SK-N-SH (cell line): Measurements from ENCODE around the gene ARHGEF37. TPM values are rescaled to one million over a fixed set of nuclear protein-coding genes. Genes with fewer than 3 reads are reported as not detected.

ENCODE experiments used
- CTCF ChIA-PET: fragments of 300-600, 350-600 bp; formaldehyde crosslinking; extraction: SDS; loops from one replicate; lab custom pipeline; 2021; lab: Yijun Ruan, JAX
- POLR2A ChIA-PET: fragments of 350-600 bp; sonication (Branson Sonifier 250); formaldehyde crosslinking; extraction: SDS; loops from one replicate; lab custom pipeline; 2020; ENCODE audit warnings: antibody characterized with exemption, inconsistent platforms; lab: Yijun Ruan, JAX
- DNase-seq: peaks from one replicate; pipeline ENCODE4 v3.0.0; 2012
- H2AFZ ChIP-seq: fragments of 200-600 bp; sonication (generic); 2 replicates; pipeline ENCODE4 v1.8.1; 2016; ENCODE audit warnings: antibody characterized with exemption, mild to moderate bottlenecking, low read depth
- H3F3A ChIP-seq: fragments of 200-600 bp; sonication (generic); replicated peaks from 2 replicates; pipeline ENCODE3; 2016; ENCODE audit warnings: antibody characterized with exemption, mild to moderate bottlenecking; ENCODE audit not compliant: insufficient read depth
- H3K27ac ChIP-seq, 2 experiments: fragments of 200-500 bp in 1 of 2; fragments of 200-600 bp in 1 of 2; sonication (Bioruptor generic) in 1 of 2; sonication (generic), shearing (Covaris generic) in 1 of 2; 2 replicates each; pipeline versions ENCODE4 v1.5.1 to v1.6.1; 2014 to 2016; ENCODE audit warnings: low read depth in 2 of 2, inconsistent platforms in 1 of 2, low read length in 1 of 2, mild to moderate bottlenecking in 1 of 2, mixed read lengths in 1 of 2
- H3K27me3 ChIP-seq: fragments of 200-600 bp; sonication (generic), shearing (Covaris generic); 2 replicates; pipeline ENCODE4 v1.6.1; 2016; ENCODE audit warnings: mixed run types; ENCODE audit not compliant: insufficient read depth
- H3K36me3 ChIP-seq, 2 experiments: fragments of 200-500 bp in 1 of 2; fragments of 200-600 bp in 1 of 2; sonication (Bioruptor generic) in 1 of 2; sonication (generic) in 1 of 2; replicated peaks in 1 of 2; 2 replicates each; pipeline versions ENCODE3 to v1.5.1; 2014 to 2016; ENCODE audit warnings: low read length in 1 of 2, mild to moderate bottlenecking in 1 of 2; ENCODE audit not compliant: insufficient read depth in 2 of 2, control insufficient read depth in 1 of 2
- H3K4me1 ChIP-seq, 2 experiments: fragments of 200-500 bp in 1 of 2; fragments of 200-600 bp in 1 of 2; sonication (Bioruptor generic) in 1 of 2; sonication (generic), shearing (Covaris generic) in 1 of 2; 2 replicates each; pipeline versions ENCODE4 v1.5.1 to v1.6.1; 2014 to 2016; ENCODE audit warnings: low read depth in 1 of 2, low read length in 1 of 2, mixed run types in 1 of 2; ENCODE audit not compliant: insufficient read depth in 2 of 2, control insufficient read depth in 1 of 2
- H3K4me2 ChIP-seq: fragments of 200-600 bp; sonication (generic), shearing (Covaris generic); 2 replicates; pipeline ENCODE4 v1.6.1; 2017; ENCODE audit warnings: mixed run types
- H3K4me3 ChIP-seq, 2 experiments: fragments of 200-500 bp in 1 of 2; fragments of 200-600 bp in 1 of 2; sonication (Bioruptor generic) in 1 of 2; sonication (generic), shearing (Covaris generic) in 1 of 2; 2 replicates each; pipeline versions ENCODE4 v1.5.1 to v1.8.1; 2014 to 2016; ENCODE audit warnings: low read depth in 2 of 2, inconsistent platforms in 1 of 2, low read length in 1 of 2, mild to moderate bottlenecking in 1 of 2, mixed read lengths in 1 of 2, moderate library complexity in 1 of 2
- H3K79me2 ChIP-seq: fragments of 200-600 bp; sonication (generic); 2 replicates; pipeline ENCODE4 v1.8.1; 2017; ENCODE audit warnings: mild to moderate bottlenecking; ENCODE audit not compliant: insufficient read depth
- H3K9ac ChIP-seq: fragments of 200-600 bp; sonication (generic); 2 replicates; pipeline ENCODE4 v1.6.1; 2017; ENCODE audit warnings: mixed run types
- H3K9me2 ChIP-seq: fragments of 200-600 bp; sonication (generic); 2 replicates; pipeline ENCODE4 v1.6.1; 2017; ENCODE audit warnings: mixed run types
- H3K9me3 ChIP-seq: fragments of 200-600 bp; sonication (generic); 2 replicates; pipeline ENCODE4 v1.6.1; 2017; ENCODE audit warnings: mixed run types, mild to moderate bottlenecking, moderate library complexity
- H4K20me1 ChIP-seq: fragments of 200-600 bp; sonication (generic); 2 replicates; pipeline ENCODE4 v1.6.1; 2017; ENCODE audit warnings: mild to moderate bottlenecking, mixed run types; ENCODE audit not compliant: insufficient read depth
- CHD2 ChIP-seq: fragments of 150-350 bp; IDR thresholded peaks from 2 replicates; pipeline ENCODE4 v1.6.1; 2018; ENCODE audit warnings: low read length; ENCODE audit not compliant: partially characterized antibody
- ELF1 ChIP-seq: IDR thresholded peaks from 2 replicates; pipeline ENCODE4 v1.4.0; 2012
- EZH2phosphoT487 ChIP-seq: fragments of 200-600 bp; sonication (generic); IDR thresholded peaks from 2 replicates; pipeline ENCODE4 v1.6.1; 2017; ENCODE audit warnings: low read depth, mixed run types, mild to moderate bottlenecking, antibody characterized with exemption, moderate library complexity, borderline replicate concordance
- FOSL2 ChIP-seq: IDR thresholded peaks from 2 replicates; pipeline ENCODE4 v1.4.0; 2012; ENCODE audit warnings: low read depth, mild to moderate bottlenecking, moderate library complexity, borderline replicate concordance
- FOXJ3 ChIP-seq: sonication (generic); formaldehyde crosslinking; IDR thresholded peaks from 2 replicates; pipeline ENCODE4 v1.5.1; 2020; ENCODE audit warnings: mild to moderate bottlenecking, missing genetic modification reagents
- FOXM1 ChIP-seq: IDR thresholded peaks from 2 replicates; pipeline ENCODE4 v1.4.0; 2012; ENCODE audit warnings: low read depth, mild to moderate bottlenecking
- JUND ChIP-seq: IDR thresholded peaks from 2 replicates; pipeline ENCODE4 v1.4.0; 2012
- MXI1 ChIP-seq: IDR thresholded peaks from 2 replicates; pipeline ENCODE4 v1.6.1; 2012; ENCODE audit warnings: mild to moderate bottlenecking, low read depth, low read length, improper control_type of control experiment
- RCOR1 ChIP-seq: fragments of 150-350 bp; IDR thresholded peaks from 2 replicates; pipeline ENCODE4 v1.6.1; 2017; ENCODE audit warnings: antibody characterized with exemption, low read length
- SIN3A ChIP-seq: IDR thresholded peaks from 2 replicates; pipeline ENCODE4 v1.6.1; 2012; ENCODE audit warnings: low read depth, mild to moderate bottlenecking, low read length, moderate library complexity, borderline replicate concordance
- USF2 ChIP-seq: fragments of 150-350 bp; IDR thresholded peaks from 2 replicates; pipeline ENCODE4 v1.6.1; 2017; ENCODE audit warnings: antibody characterized with exemption, low read length, low read depth, borderline replicate concordance
- YY1 ChIP-seq: IDR thresholded peaks from 2 replicates; pipeline ENCODE4 v1.4.0; 2012; ENCODE audit warnings: low read depth, mild to moderate bottlenecking
- WGBS: methylation state at CpG from one replicate; pipeline ENCODE4 v1.1.6; 2017; ENCODE audit warnings: low lambda C conversion rate; 5-methylcytosine and 5-hydroxymethylcytosine counted together
- polyA plus RNA-seq, 3 experiments: library from polyadenylated mRNA; depleted of rRNA; stranded (reverse); fragments of >200 nt; gene quantifications; 2 replicates each; pipeline ENCODE4 v1.2.3, GENCODE V29; 2012
- TF ChIP-seq, protein P1 (sequence below): IDR thresholded peaks from 2 replicates; pipeline ENCODE4 v1.4.0; 2012; ENCODE audit warnings: low read depth

ARHGEF37 gene
- polyA plus RNA-seq, 1 of the 3 experiments (the other 2 are of a cell fraction): 0.94 TPM

DNA sequence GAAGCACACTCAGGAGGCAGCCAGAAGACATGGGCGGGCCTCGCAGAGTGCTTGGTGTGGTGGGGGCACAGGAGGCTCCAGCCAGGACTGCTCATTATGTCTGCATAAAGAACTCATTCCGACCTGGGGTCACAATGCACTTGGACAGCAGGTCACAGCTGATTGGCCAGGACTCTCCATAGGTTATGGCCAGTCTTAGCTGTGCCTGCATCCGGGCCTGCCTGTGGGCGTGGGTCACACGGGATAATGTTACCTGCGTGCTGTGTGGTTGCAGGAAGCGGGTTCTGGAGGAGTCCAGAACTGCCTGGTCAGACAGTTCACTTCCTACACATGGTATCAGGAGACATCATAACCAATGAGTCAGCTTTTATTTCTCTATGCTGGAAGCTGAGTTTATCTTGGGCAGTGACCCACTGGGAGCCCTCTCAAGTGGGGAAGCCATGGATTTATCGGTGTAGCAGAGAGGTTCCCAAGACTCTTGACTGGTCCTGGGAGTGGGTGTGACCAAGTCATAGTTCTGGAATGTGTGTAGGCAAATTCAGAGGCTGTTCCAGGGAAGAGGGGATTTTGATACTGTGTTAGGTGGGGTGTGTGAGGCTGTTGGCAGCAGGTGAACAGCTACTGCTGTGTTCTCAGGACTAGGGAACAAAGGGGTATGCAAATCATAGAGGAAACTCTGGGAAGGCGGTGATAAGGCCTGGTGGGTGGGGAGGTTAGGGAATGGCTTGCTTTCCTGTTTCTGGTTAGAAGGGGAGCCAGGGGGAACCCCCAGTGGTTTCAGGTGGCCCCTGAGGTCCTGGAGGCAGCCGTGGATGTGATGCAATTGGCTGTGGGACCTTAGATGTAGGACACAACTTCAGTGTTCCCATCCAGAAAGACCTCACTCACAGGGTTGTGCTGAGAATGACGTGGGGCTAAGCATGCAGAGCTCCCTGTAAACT is 51.3 kb downstream of the ARHGEF37 start:
- Histone ChIP-seq H4K20me1 (no peaks in the 10 kb centered on the region), H3K9me2 (no peaks in the 10 kb centered on the region), H3K9ac (no peak overlapping the region), H2AFZ (no peak overlapping the region), H3K9me3 (no peaks in the 10 kb centered on the region), H3K4me3 (no peak overlapping the region), H3K4me2 (peak overlapping the region; percentile 17; the same call in 1 of the 2 replicates), H3F3A (no peaks in the 10 kb centered on the region), H3K27ac (no peak overlapping the region), H3K4me1 (peaks cover 0 to 21% of the 10 kb centered on the region in 2 experiments; a peak in 1 of 4 replicates), H3K36me3 (no peaks in the 10 kb centered on the region), H3K79me2 (no peaks in the 10 kb centered on the region), H3K27me3 (no peaks in the 10 kb centered on the region)
- no peak for DNase-seq
- POLR2A ChIA-PET: no interaction called here
- WGBS: 83% methylated on average over 6 of the region's 12 CpGs
- CTCF ChIA-PET: interaction anchor here (0.7 to 22.1 kb wide), 6 partner anchors 14 to 358 kb away, joined by 3 to 730 read pairs (median 4); no protein-coding TSS in a partner anchor
- TF ChIP-seq ELF1 (no peak), SIN3A (no peak), FOSL2 (peak; percentile 8; the same call in 1 of the 2 replicates)

GRCh38 chr5:149633476-149634350 is 52.4 kb downstream of the ARHGEF37 start:
- Histone ChIP-seq H4K20me1 (no peaks in the 10 kb centered on the region), H3K4me2 (no peak overlapping the region), H3K27ac (no peak overlapping the region), H3K9ac (no peak overlapping the region), H3K9me2 (no peaks in the 10 kb centered on the region), H3K4me3 (no peak overlapping the region), H3K4me1 (peaks cover 0 to 12% of the 10 kb centered on the region in 2 experiments; a peak in 1 of 4 replicates), H2AFZ (no peak overlapping the region), H3K27me3 (no peaks in the 10 kb centered on the region), H3K9me3 (no peaks in the 10 kb centered on the region), H3K36me3 (no peaks in the 10 kb centered on the region), H3K79me2 (no peaks in the 10 kb centered on the region), H3F3A (no peaks in the 10 kb centered on the region)
- CTCF ChIA-PET: interaction anchor here (0.6 to 22.1 kb wide), 9 partner anchors 12 to 357 kb away, joined by 3 to 730 read pairs (median 3); no protein-coding TSS in a partner anchor
- POLR2A ChIA-PET: no interaction called here
- DNase-seq: no peak
- 72% methylated on average over 8 of the region's 8 CpGs for WGBS
- TF ChIP-seq FOXJ3 (CRISPR knock-in tag) (no peak), JUND (no peak), MXI1 (no peak)
- TF ChIP-seq, all 33 proteins: peak for 0

GRCh38 chr5:149635394-149635793 is 54.1 kb downstream of the ARHGEF37 start:
- ChIA-PET CTCF (interaction anchor here (1.3 to 22.1 kb wide), 9 partner anchors 10 to 356 kb away, joined by 4 to 730 read pairs (median 12); no protein-coding TSS in a partner anchor), POLR2A (no interaction called here)
- TF ChIP-seq EZH2phosphoT487: no peak
- TF ChIP-seq, protein P1, sequence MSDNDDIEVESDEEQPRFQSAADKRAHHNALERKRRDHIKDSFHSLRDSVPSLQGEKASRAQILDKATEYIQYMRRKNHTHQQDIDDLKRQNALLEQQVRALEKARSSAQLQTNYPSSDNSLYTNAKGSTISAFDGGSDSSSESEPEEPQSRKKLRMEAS: no peak
- TF ChIP-seq CHD2: no peak
- TF ChIP-seq JUND: no peak
- no peak for TF ChIP-seq RCOR1
- TF ChIP-seq FOXM1: no peak
- no peak for TF ChIP-seq YY1
- no peak for TF ChIP-seq USF2
- Histone ChIP-seq H3K9me3 (no peaks in the 10 kb centered on the region), H3K4me1 (peaks cover 0 to 14% of the 10 kb centered on the region in 2 experiments; a peak in 1 of 4 replicates), H3K4me3 (no peak overlapping the region), H3K4me2 (no peak overlapping the region), H3K27ac (no peak overlapping the region), H3K9ac (no peak overlapping the region), H3K9me2 (no peaks in the 10 kb centered on the region), H3K27me3 (no peaks in the 10 kb centered on the region), H4K20me1 (no peaks in the 10 kb centered on the region), H3F3A (no peaks in the 10 kb centered on the region), H3K79me2 (no peaks in the 10 kb centered on the region), H2AFZ (no peak overlapping the region), H3K36me3 (no peaks in the 10 kb centered on the region)
- no peak for DNase-seq
- 65% methylated on average over 2 of the region's 2 CpGs for WGBS
